Islet of Langerhans (tissue), 1 donor: ENCODE measurements around the gene C1QTNF12.

Source experiments
- FAIRE-seq: peaks from one replicate; lab custom pipeline; 2011; peaks lifted over from hg19 to GRCh38; lab: Jason Lieb, UNC

Gene C1QTNF12

GRCh38 chr1:1281533-1282321, 35.2 kb upstream of the C1QTNF12 start:
- no peak for FAIRE-seq

GRCh38 chr1:1280782-1281481, 34.4 kb upstream of the C1QTNF12 start:
- no peak for FAIRE-seq

- FAIRE-seq = no peak
Observed at GRCh38 chr1:1279028-1279427, 32.5 kb upstream of the C1QTNF12 start.

GRCh38 chr1:1278620-1279019, 32.1 kb upstream of the C1QTNF12 start:
- FAIRE-seq = no peak

GRCh38 chr1:1275836-1276235, 29.3 kb upstream of the C1QTNF12 start:
- FAIRE-seq = no peak

GRCh38 chr1:1274931-1275431, 28.5 kb upstream of the C1QTNF12 start:
- FAIRE-seq = no peak

GRCh38 chr1:1274299-1274930, 27.9 kb upstream of the C1QTNF12 start:
- no peak for FAIRE-seq

GRCh38 chr1:1273512-1274298, 27.2 kb upstream of the C1QTNF12 start, which contains the start of gene UBE2J2:
Gene UBE2J2, minus strand, starts transcription at chr1:1273854. Its CDS starts 5,862 bp downstream, at chr1:1267992.
- no peak for FAIRE-seq

- FAIRE-seq = no peak
Observed at GRCh38 chr1:1273209-1273511, 26.6 kb upstream of the C1QTNF12 start.

- no peak for FAIRE-seq
Observed at GRCh38 chr1:1272341-1273208, 26.1 kb upstream of the C1QTNF12 start.

- no peak for FAIRE-seq
Observed at GRCh38 chr1:1270813-1271212, 24.3 kb upstream of the C1QTNF12 start.

GRCh38 chr1:1268284-1268682, 21.8 kb upstream of the C1QTNF12 start:
- FAIRE-seq = no peak

GRCh38 chr1:1267488-1268283, 21.2 kb upstream of the C1QTNF12 start:
- FAIRE-seq = no peak

GRCh38 chr1:1264868-1265272, 18.3 kb upstream of the C1QTNF12 start:
- FAIRE-seq = no peak

- no peak for FAIRE-seq
Observed at GRCh38 chr1:1264026-1264425, 17.5 kb upstream of the C1QTNF12 start.

- FAIRE-seq = no peak
Observed at GRCh38 chr1:1262758-1263157, 16.2 kb upstream of the C1QTNF12 start.

GRCh38 chr1:1262071-1262470, 15.5 kb upstream of the C1QTNF12 start:
- no peak for FAIRE-seq

- no peak for FAIRE-seq
Observed at GRCh38 chr1:1260843-1261560, 14.5 kb upstream of the C1QTNF12 start.

- FAIRE-seq = no peak
Observed at GRCh38 chr1:1259951-1260600, 13.6 kb upstream of the C1QTNF12 start.
